Epidermal melanocyte (primary cell): ENCODE measurements around the gene TULP1.
A peak's percentile ranks its signal among the peaks of the same experiment; 100 is the strongest.

Experiments
- DNase-seq: peaks from one replicate; pipeline ENCODE4 v3.0.0; 2011; ENCODE audit warnings: low spot score; ENCODE audit not compliant: insufficient read length

TULP1 gene

GRCh38 chr6:35497571-35498421 is 14.9 kb downstream of the TULP1 start:
- peak; percentile 57 for DNase-seq

DNA sequence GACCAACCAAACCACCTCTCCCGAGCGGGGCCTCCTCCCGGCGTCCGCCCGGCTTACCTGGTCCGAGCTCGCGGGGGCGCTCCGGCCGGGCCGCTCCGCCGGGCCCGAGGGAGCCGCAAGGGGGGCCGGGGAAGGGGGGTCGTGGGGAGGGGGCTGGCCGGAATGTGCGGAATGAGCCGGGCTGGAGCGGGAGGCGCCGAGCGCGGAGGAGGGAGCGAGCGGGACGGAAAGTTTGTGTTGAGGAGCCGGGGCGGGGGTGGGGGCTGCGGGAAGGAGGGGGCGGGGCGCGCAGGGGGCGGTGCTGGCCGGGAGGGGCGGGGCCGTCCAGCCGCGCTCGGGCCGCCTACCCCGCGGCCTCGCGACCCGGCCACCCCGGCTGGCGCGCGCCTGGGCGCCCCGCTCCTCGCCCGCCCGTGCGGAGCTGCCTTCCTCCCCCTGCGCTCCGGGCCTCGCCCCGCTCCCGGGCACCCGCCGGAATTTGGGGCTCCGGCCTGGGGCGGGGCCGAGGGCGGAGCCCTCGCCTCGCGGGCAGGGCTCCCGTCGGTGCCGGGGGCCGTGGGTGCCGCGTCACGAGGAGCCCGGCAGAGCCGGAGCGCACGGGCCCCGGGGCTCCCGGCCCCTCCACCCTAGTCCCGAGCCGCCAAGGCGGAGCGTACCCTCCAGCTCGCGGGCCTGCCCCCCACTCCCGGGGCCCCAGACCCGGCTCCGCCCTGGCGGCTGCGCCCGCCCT is 15.7 kb downstream of the TULP1 start, which contains the start of gene TEAD3:
TSS of gene TEAD3 (minus strand) at position 239 of the 730 bp plus-strand sequence.
- DNase-seq: peak; percentile 88

DNA sequence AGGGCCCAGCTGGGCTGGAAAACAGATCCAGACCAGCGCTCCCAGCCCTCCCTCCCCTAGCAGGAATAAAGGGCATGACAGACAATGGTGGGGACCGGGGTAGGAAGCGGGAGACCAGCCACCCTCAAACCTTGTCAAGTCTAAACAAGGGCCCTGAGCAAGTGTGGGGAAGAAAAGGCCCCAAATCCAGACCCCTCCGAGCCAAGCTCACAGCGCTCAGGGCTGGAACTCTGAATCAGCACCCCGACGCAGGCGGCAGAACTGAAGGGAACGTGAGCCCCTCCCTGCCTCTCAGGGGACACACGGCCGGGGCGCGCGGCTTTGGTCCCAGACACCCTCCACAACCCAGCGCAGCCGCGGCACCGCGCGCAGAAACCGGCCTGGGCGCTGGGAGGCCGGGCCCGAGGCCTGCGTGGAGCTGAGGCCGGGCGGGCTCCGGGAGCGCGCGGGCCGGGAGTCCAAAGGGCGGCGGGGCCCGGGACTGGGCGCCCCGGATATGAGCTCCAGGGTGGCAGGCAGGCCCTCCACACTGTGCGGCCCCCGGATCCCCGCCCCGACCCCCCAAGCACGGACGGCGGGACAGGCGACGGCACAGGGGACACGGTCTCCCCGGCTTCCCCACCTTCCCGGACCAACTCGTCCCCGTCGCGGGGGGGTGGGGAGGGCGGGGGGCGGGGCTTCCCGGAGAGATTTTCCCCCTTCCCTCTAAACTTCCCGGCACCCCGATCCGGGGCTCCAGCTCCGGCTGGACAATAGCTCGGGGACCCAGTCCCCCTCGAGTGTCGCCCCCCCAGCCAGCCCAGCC is 16.5 kb downstream of the TULP1 start:
- DNase-seq: peak; percentile 81

GRCh38 chr6:35495258-35496035 is 17.2 kb downstream of the TULP1 start:
- no peak for DNase-seq

- DNase-seq: no peak
Observed at GRCh38 chr6:35494161-35494563, 18.5 kb downstream of the TULP1 start.

- no peak for DNase-seq
Observed at GRCh38 chr6:35493307-35493983, 19.3 kb downstream of the TULP1 start.

GRCh38 chr6:35492974-35493284 is 19.8 kb downstream of the TULP1 start:
- DNase-seq: no peak

- no peak for DNase-seq
Observed at GRCh38 chr6:35492258-35492973, 20.3 kb downstream of the TULP1 start.

- no peak for DNase-seq
Observed at GRCh38 chr6:35491558-35492257, 21.0 kb downstream of the TULP1 start.

DNA sequence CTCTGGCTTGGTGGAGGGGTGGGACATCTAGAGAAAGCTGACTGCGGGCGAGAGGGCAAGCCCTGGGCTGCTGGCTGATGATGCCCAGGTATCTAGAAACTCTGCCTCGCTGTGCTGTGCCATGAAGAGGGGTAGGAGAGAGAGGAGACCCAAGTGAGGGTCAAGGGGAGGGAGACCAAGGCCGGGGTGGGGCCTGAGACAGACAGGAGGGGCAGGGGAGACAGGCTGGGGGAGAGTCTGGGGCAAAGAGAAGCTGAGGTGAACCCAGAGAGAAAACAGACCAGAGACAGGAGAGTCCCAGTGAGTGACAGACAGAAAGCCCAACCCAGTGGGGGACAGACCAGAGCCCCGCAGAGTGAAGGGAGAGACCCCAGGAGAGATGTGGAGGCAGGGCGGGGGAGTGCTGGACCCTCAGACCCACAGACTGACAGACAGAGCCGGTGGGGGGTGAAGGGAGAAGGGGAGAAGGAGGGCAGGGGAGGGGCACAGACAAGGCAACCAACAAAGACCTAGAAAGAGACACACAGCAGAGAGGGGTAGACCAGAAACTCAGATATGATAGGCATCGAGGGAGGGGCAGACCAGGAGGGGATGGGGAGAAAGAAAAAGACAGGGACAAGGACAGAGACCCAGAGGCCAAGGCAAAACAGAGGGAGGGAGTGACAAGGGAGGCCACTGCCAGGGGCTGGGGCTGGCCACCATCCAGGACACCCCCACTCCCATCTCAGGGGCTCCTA is 21.7 kb downstream of the TULP1 start:
- no peak for DNase-seq

- DNase-seq: no peak
Observed at GRCh38 chr6:35489995-35490791, 22.5 kb downstream of the TULP1 start.

GRCh38 chr6:35489066-35489465 is 23.6 kb downstream of the TULP1 start:
- DNase-seq: no peak

DNA sequence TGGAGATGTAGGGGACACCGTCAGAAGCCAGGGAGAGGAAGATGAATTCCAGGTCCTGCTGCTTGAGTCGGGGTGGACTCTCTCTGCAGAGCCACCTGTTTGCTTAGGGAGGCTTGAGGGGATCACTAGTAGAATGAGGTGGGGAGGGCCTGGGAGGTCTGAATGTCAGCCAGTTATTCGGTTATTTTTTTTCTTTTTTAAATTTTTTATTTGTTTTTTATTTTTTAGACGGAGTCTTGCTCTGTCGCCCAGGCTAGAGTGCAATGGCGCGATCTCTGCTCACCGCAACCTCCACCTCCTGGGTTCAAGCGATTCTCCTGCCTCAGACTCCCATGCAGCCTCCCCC is 24.2 kb downstream of the TULP1 start:
- DNase-seq: no peak

GRCh38 chr6:35487658-35488516 is 24.8 kb downstream of the TULP1 start:
- DNase-seq: no peak

DNA sequence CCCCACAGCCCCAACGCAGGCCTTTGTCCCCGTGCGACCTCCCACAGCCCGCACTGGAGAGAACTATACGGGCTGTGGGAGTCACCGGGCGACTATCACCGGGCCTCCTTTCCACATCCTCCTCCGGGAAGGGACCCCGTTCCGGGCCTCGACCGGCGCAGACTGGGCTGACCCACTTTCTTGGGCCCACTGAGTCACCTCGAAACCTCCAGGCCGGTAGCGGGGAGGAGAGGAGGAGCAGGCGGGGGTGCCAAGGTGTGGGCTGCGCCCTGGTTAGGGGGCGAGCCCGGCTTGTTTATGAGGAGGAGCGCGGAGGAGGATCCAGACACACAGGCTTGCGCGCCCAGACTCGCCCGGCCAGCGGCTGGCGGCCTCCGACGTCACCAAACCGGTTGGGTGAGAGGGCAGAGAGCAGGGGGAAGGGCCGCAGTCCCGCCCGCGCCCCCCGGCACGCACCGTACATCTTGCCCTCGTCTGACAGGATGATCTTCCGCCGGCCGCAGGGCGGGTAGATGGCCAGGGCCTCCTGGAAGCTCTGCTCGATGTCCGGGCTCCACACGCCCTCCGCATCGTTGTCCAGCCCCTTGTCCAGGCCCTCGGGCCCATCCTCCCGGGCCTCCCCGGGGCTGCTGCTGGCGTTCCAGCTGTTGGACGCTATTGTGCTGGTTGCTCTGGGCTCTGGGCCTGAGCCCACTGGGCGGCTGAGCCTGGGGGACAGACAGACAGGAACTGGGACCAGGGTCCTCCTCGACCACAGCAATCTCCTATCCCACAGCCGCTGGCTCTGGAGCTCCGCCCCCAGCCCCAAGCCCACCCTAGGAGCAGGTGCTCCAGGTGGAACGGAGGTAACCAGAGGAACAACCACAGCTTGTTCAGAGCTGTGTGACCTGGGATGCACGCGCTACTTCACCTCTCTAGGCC is 26.4 kb downstream of the TULP1 start:
- DNase-seq: no peak

- no peak for DNase-seq
Observed at GRCh38 chr6:35485402-35485877, 27.3 kb downstream of the TULP1 start.
